Endothelial cell of umbilical vein (primary cell): ENCODE measurements around the gene LDLRAD4. TPM values are rescaled to one million over a fixed set of nuclear protein-coding genes. Genes with fewer than 3 reads are reported as not detected.

Experiments
- BruUV-seq: library from RNA; stranded (reverse); fragments of 400-500 nt; replicated peaks from 2 replicates; lab custom pipeline; 2021; lab: Mats Ljungman, UMichigan
- CTCF ChIA-PET: fragments of 300-600, 350-600 bp; sonication (Branson Sonifier 250); formaldehyde crosslinking; loops from one replicate; lab custom pipeline; 2021; ENCODE audit warnings: antibody characterized with exemption, inconsistent platforms; lab: Charles Lee
- POLR2A ChIA-PET: fragments of 300-600, 350-600 bp; sonication (Branson Sonifier 250); formaldehyde crosslinking; loops from one replicate; lab custom pipeline; 2021; ENCODE audit warnings: antibody characterized with exemption, inconsistent platforms; lab: Charles Lee
- DNase-seq: peaks from one replicate; pipeline ENCODE4 v3.0.0-alpha.2; 2011; ENCODE audit warnings: low read depth, low spot score
- FAIRE-seq: peaks from 2 replicates; lab custom pipeline; 2011; peaks lifted over from hg19 to GRCh38; lab: Jason Lieb, UNC
- H2AFZ ChIP-seq: 2 replicates; pipeline ENCODE4 v1.6.0; 2012; ENCODE audit warnings: low read depth, low read length, control low read depth, inconsistent platforms
- H3K27ac ChIP-seq: 2 replicates; pipeline ENCODE4 v1.5.1; 2011; ENCODE audit warnings: low read depth, mild to moderate bottlenecking, control low read depth, low read length, moderate library complexity; ENCODE audit not compliant: insufficient read depth
- H3K27me3 ChIP-seq, 2 experiments: 2 replicates each; pipeline versions ENCODE4 v1.6.0 to v1.6.1; 2011; ENCODE audit warnings: low read length in 2 of 2, mixed read lengths in 1 of 2; ENCODE audit not compliant: control insufficient read depth in 2 of 2, insufficient read depth in 2 of 2
- H3K36me3 ChIP-seq, 2 experiments: 2 replicates in 1 of 2; 3 replicates in 1 of 2; pipeline ENCODE4 v1.5.1; 2011; ENCODE audit warnings: low read length in 2 of 2, mild to moderate bottlenecking in 1 of 2, moderate library complexity in 1 of 2; ENCODE audit not compliant: control insufficient read depth in 2 of 2, insufficient read depth in 2 of 2; ENCODE audit errors: extremely low read depth in 1 of 2
- H3K4me1 ChIP-seq: 3 replicates; pipeline ENCODE4 v1.5.1; 2011; ENCODE audit warnings: mild to moderate bottlenecking, low read length; ENCODE audit not compliant: control insufficient read depth, insufficient read depth; ENCODE audit errors: extremely low read depth
- H3K4me2 ChIP-seq: 2 replicates; pipeline ENCODE4 v1.6.1; 2011; ENCODE audit warnings: low read length, control low read depth, mixed read lengths; ENCODE audit not compliant: insufficient read depth
- H3K4me3 ChIP-seq, 3 experiments: fragments of 200-600 bp in 1 of 3; sonication (generic), shearing (Covaris generic) in 1 of 3; replicated peaks in 1 of 3; 2 replicates each; pipeline ENCODE4 v1.5.1; 2011 to 2016; ENCODE audit warnings: control low read depth in 3 of 3, low read length in 3 of 3, mild to moderate bottlenecking in 2 of 3, inconsistent platforms in 1 of 3, low read depth in 1 of 3, moderate library complexity in 1 of 3; ENCODE audit not compliant: insufficient read depth in 1 of 3
- H3K79me2 ChIP-seq: 2 replicates; pipeline ENCODE4 v1.6.0; 2012; ENCODE audit warnings: low read length, inconsistent platforms; ENCODE audit not compliant: control insufficient read depth, insufficient read depth
- H3K9ac ChIP-seq: replicated peaks from 2 replicates; pipeline ENCODE3; 2011; ENCODE audit warnings: low read length, control low read depth; ENCODE audit not compliant: insufficient read depth; ENCODE audit errors: extremely low read depth
- H3K9me1 ChIP-seq: replicated peaks from 3 replicates; pipeline ENCODE4 v1.6.0; 2011; ENCODE audit warnings: mild to moderate bottlenecking, low read length; ENCODE audit not compliant: control insufficient read depth, insufficient read depth; ENCODE audit errors: extremely low read depth
- H3K9me3 ChIP-seq: replicated peaks from 2 replicates; pipeline ENCODE4 v1.5.1; 2012; ENCODE audit warnings: low read length, inconsistent platforms; ENCODE audit not compliant: control insufficient read depth, insufficient read depth
- H4K20me1 ChIP-seq: replicated peaks from 2 replicates; pipeline ENCODE3; 2011; ENCODE audit warnings: mild to moderate bottlenecking, low read length; ENCODE audit not compliant: control insufficient read depth, insufficient read depth; ENCODE audit errors: extremely low read depth
- CTCF ChIP-seq, 2 donors: IDR thresholded peaks; 1 replicate in 1 of 2; 2 replicates in 1 of 2; pipeline ENCODE4 v1.5.1; 2011; ENCODE audit warnings: low read length in 2 of 2, mild to moderate bottlenecking in 2 of 2, moderate library complexity in 2 of 2, control low read depth in 1 of 2, inconsistent platforms in 1 of 2, low read depth in 1 of 2; ENCODE audit not compliant: insufficient read depth in 1 of 2; ENCODE audit errors: extremely low read depth in 1 of 2
- EZH2 ChIP-seq: IDR thresholded peaks from 2 replicates; pipeline ENCODE4 v1.6.1; 2012; ENCODE audit warnings: borderline replicate concordance, low read depth, mild to moderate bottlenecking, moderate library complexity, low read length, inconsistent platforms; ENCODE audit not compliant: severe bottlenecking
- FOS ChIP-seq: IDR thresholded peaks from 2 replicates; pipeline ENCODE4 v1.6.1; 2011; ENCODE audit warnings: mild to moderate bottlenecking, low read length, moderate library complexity, borderline replicate concordance; ENCODE audit not compliant: insufficient read depth
- GATA2 ChIP-seq: IDR thresholded peaks from 2 replicates; pipeline ENCODE4 v1.7.0; 2011; ENCODE audit warnings: low read depth, mild to moderate bottlenecking, moderate library complexity, mixed read lengths, low read length; ENCODE audit not compliant: insufficient read length, insufficient read depth
- JUN ChIP-seq: IDR thresholded peaks from 2 replicates; pipeline ENCODE4 v1.6.1; 2011; ENCODE audit warnings: borderline replicate concordance, low read depth; ENCODE audit not compliant: insufficient read length, insufficient read depth
- MAX ChIP-seq: IDR thresholded peaks from 2 replicates; pipeline ENCODE4 v1.6.1; 2011; ENCODE audit not compliant: insufficient read depth, insufficient read length
- MYC ChIP-seq: IDR thresholded peaks from one replicate; pipeline ENCODE4 v1.6.1; 2011; ENCODE audit warnings: mild to moderate bottlenecking, low read depth, low read length
- POLR2A ChIP-seq: IDR thresholded peaks from 2 replicates; pipeline ENCODE4 v1.6.1; 2012; ENCODE audit warnings: low read depth, mild to moderate bottlenecking, control low read depth, low read length
- POLR2AphosphoS5 ChIP-seq: IDR thresholded peaks from 2 replicates; pipeline ENCODE4 v1.6.1; 2012; ENCODE audit warnings: low read depth, mild to moderate bottlenecking, control low read depth, low read length, moderate library complexity; ENCODE audit not compliant: insufficient read depth
- dilution Hi-C: fragments of 300-500 bp; cut with MboI; formaldehyde crosslinking; loops from one replicate; pipeline ENCODE4 v1.15.0; 2019; ENCODE audit warnings: low sequenced_read_pairs; ENCODE audit not compliant: extremely low pct_ligation_motif_present
- intact Hi-C: fragments of 100-400 bp; cut with micrococcal nuclease; formaldehyde crosslinking; loops from one replicate; pipeline ENCODE4 v1.10.0; 2022
- polyA plus RNA-seq, 4 experiments: library from polyadenylated mRNA; depleted of rRNA in 3 of 4; stranded (reverse) in 3 of 4; unstranded in 1 of 4; fragments of >200 nt; gene quantifications; 2 replicates each; pipeline versions ENCODE4 v1.2.1 to v1.2.3, GENCODE V29; 2011 to 2012; ENCODE audit warnings: missing spikeins in 1 of 4
- total RNA-seq: library from RNA; stranded (reverse); gene quantifications from 2 replicates; pipeline ENCODE4 v1.2.3, GENCODE V29; 2021

Gene LDLRAD4
- total and polyA plus RNA-seq, 2 donors (not counting 3 experiments of a cell fraction or from before 2014, with no cell fraction given): 5.2 to 6.5 TPM

- DNase-seq: no peak
- H3K27me3 ChIP-seq: peaks cover 7 to 10% of the 10 kb centered on the region in 2 experiments
- dilution Hi-C loops: no loop called here
- no peak overlapping the region for H3K27ac ChIP-seq
- no peak overlapping the region for H3K9ac ChIP-seq
- no peak for FAIRE-seq
- no peaks in the 10 kb centered on the region for H3K9me3 ChIP-seq
- no peak overlapping the region for H2AFZ ChIP-seq
- H3K4me3 ChIP-seq: no peak overlapping the region
- no TSS peak for BruUV-seq
- no peaks in the 10 kb centered on the region for H3K9me1 ChIP-seq
- ChIA-PET POLR2A (no interaction called here), CTCF (interaction anchor here (1.5 kb wide), 1 partner anchor 17 kb away, joined by 4 read pairs; no protein-coding TSS in a partner anchor)
- H3K36me3 ChIP-seq: no peaks in the 10 kb centered on the region
- no peaks in the 10 kb centered on the region for H3K4me1 ChIP-seq
- TF ChIP-seq FOS: no peak
- no peak overlapping the region for H3K4me2 ChIP-seq
- no peaks in the 10 kb centered on the region for H4K20me1 ChIP-seq
- intact Hi-C loops: loop anchor here (5.0 kb wide), 1 partner anchor 52 kb away; no protein-coding TSS in a partner anchor
- H3K79me2 ChIP-seq: no peaks in the 10 kb centered on the region
Observed at GRCh38 chr18:13280070-13280795, 61.7 kb downstream of the LDLRAD4 start.

- no peak overlapping the region for H3K4me2 ChIP-seq
- no peak overlapping the region for H3K4me3 ChIP-seq
- no peak for DNase-seq
- no peaks in the 10 kb centered on the region for H4K20me1 ChIP-seq
- no peak overlapping the region for H2AFZ ChIP-seq
- H3K9ac ChIP-seq: no peak overlapping the region
- no peak for FAIRE-seq
- TF ChIP-seq POLR2A: no peak
- TF ChIP-seq JUN: no peak
- TF ChIP-seq FOS: no peak
- no peak for TF ChIP-seq GATA2
- no peak for TF ChIP-seq POLR2AphosphoS5
- TF ChIP-seq CTCF (IDR thresholded peaks at IDR 0.05; ENCODE audit: extremely low read depth in 1 of 2, insufficient read depth in 1 of 2, low read depth in 1 of 2, low read length in 2 of 2): no peak
- TF ChIP-seq MYC: no peak
- TF ChIP-seq EZH2: no peak
- TF ChIP-seq MAX: no peak
- POLR2A ChIA-PET: no interaction called here
- no TSS peak for BruUV-seq
- peaks cover 7 to 13% of the 10 kb centered on the region in 2 experiments for H3K27me3 ChIP-seq
- H3K9me1 ChIP-seq: no peaks in the 10 kb centered on the region
- H3K79me2 ChIP-seq: no peaks in the 10 kb centered on the region
- intact Hi-C loops (loop anchor here (5.0 kb wide), 1 partner anchor 51 kb away; no protein-coding TSS in a partner anchor), dilution Hi-C loops (no loop called here)
- H3K27ac ChIP-seq: no peak overlapping the region
- no peaks in the 10 kb centered on the region for H3K4me1 ChIP-seq
- H3K36me3 ChIP-seq: no peaks in the 10 kb centered on the region
- CTCF ChIA-PET: no interaction called here
- H3K9me3 ChIP-seq: no peaks in the 10 kb centered on the region
Observed at GRCh38 chr18:13281406-13281805, 62.8 kb downstream of the LDLRAD4 start.
